Islet precursor cell (in vitro differentiated cells): ENCODE results near the gene EDAR.

Source experiments
- DNase-seq: peaks from one replicate; pipeline ENCODE4 v3.0.0-alpha.2; 2018

The EDAR gene

DNA sequence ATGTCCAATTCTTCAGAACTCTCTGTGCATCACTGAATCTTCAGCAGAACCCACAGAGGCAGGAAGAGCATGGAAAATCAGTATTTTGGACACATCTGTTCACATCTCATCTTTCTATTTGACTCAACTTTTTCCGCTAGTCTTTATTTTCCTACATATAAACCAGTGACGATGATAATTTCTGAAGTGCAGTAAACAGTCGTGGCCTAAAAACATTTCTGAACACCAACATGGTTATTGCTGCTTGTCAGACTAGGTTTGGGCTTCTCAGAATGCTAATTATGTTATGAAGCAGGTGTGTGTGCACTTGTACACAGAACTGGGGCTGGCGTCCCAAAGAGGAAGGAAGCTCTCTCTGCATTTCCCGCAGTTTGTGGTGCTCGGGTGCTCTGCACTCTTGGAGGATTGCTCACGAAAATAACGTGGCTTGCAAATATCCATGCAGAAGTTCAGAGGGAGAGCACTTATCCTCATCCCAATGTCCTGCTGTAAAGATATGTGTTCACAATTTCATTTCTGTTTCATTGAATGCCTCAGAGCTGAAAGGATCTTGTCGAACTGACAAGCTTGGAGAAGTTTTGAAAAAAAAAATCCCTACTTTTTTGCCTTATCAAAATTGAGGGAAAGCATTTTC is 50.8 kb downstream of the EDAR start:
- DNase-seq: no peak

GRCh38 chr2:108937367-108938017 is 51.5 kb downstream of the EDAR start:
- no peak for DNase-seq

DNA sequence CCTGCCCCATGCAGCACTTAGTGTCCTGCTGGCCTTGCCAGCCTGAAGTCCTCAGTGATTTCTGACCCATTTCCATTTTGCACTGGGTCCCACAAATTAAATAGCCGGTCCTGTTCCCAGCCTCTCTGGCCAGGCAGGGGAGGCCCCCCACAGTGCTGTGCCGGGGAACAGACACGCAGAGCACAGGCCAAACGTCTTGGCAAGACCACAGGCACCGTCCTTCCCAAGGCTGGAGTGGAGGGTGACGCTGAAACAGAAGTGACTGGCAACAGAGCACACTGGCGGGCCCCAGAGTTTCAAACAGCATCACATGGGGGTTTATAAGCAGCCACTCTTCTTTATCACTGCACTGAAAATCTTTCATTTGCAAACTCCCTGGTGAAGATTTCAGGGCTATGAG is 52.2 kb downstream of the EDAR start:
- DNase-seq: no peak

DNA sequence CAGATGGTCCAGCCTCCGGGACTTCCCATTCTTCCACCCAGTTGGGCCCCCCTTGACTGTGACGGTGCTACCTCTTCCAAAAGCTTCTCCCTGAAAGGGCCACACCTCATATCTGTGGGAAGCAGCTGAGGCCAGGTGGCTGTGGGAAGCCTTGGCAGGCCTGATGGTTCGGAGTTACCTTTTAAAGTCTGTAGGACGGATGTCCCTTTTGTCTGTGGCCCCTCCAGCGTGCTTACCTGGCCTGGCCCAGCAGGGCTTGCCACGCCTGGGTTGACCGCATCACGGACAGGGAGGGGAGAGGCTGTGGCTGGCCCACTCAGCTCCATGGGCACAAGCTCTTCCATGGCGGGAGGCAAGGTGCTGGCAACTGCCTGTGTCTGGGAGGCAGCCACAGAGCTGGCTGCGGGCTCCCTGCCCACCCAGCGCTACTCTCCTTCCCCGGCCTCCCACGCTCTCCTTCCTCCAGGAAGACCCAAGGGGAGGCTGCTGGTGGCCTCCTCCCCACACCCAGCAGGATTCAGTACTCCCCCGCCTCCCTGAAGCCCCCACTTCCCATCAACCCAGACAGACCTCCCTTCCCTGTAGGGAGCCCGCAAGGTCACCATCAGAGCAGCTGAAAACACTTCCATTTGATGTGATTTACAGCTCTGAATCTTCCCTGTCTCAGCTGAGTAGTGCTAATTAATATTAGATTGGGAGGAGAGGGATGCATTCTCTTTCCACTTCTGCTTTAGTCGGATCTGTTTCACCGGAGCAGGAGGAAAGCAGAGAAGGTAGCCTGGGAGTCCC is 52.8 kb downstream of the EDAR start:
- no peak for DNase-seq

GRCh38 chr2:108935271-108935741 is 53.7 kb downstream of the EDAR start:
- DNase-seq: no peak

- no peak for DNase-seq
Measured at GRCh38 chr2:108934583-108935245, 54.3 kb downstream of the EDAR start.

GRCh38 chr2:108934151-108934550 is 54.9 kb downstream of the EDAR start:
- no peak for DNase-seq

DNA sequence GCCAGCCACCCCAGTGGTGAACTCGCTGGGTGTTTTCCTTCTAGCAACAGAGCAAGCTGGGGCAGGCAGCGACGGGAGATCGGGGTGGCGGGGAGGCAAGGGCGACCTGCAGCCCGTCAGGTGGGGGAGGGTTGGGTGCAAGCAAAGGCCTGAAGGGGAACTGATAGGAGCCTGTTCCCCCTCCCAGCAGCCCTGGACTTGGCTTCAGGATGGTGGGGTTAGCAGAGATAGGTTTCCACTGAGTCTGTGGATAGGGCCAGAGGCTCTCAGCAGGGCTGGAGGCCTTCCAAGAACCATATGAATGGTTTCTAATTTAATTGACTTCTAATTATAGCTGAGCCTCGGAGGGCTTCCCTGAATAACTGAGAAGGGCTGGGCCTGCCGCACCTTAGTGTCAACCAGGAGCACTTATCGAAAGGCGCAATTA is 55.3 kb downstream of the EDAR start:
- no peak for DNase-seq

GRCh38 chr2:108932736-108933332 is 56.2 kb downstream of the EDAR start:
- no peak for DNase-seq

DNA sequence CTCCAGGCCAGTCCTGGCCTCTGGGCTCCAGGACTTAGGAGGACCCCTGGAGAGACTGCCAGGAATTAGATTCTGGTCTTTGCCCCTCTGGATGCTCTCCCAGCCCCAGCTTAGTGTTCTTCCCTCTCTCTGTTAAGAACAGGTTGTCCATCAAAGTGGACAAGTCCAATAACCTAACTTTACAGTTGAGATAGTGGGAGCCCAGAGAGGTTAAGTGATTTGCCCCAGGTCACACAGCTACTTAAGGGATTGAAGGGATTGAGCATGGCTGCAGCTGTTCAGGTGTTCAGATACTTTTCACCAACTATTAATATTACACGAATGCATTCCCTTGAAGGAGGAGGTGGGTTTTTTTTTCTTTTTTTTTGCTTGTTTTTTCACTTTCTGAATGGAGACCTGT is 57.6 kb downstream of the EDAR start:
- DNase-seq: no peak

- DNase-seq: no peak
Measured at GRCh38 chr2:108929807-108930425, 59.1 kb downstream of the EDAR start.

DNA sequence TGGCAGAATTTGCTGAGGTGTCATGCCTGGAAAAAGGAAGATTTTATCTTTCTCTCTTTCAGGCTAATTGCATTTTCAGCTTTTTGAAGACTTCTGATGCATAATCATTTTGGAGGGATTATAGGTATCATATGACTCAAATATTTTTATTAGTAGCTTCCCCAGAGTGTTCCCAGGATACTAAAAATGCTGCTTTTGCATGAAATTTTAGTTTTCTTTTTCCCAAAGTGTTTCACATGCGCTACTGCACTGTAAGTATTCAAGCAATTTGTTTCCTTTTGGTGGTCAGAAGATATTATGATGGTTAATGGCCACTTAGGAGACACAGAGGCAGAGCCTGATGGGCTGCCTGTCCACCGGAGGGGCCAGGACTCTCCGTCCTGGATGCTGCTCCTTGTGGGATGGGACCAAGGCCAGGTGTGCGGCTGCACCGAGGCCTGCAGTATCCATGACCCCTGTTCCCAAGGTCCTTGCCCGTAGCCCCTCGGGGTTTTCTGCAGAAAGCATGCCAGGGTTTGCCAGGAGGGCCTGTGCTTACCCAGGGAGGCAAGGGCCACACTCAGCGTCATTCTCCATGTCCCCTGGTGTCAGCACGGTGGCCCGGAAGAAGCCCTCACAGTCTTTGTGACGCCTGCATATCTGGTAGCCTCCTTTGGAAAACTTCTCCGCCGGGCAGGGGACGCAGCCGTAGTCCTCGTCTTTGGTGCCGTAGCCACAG is 60.2 kb downstream of the EDAR start:
- no peak for DNase-seq

DNA sequence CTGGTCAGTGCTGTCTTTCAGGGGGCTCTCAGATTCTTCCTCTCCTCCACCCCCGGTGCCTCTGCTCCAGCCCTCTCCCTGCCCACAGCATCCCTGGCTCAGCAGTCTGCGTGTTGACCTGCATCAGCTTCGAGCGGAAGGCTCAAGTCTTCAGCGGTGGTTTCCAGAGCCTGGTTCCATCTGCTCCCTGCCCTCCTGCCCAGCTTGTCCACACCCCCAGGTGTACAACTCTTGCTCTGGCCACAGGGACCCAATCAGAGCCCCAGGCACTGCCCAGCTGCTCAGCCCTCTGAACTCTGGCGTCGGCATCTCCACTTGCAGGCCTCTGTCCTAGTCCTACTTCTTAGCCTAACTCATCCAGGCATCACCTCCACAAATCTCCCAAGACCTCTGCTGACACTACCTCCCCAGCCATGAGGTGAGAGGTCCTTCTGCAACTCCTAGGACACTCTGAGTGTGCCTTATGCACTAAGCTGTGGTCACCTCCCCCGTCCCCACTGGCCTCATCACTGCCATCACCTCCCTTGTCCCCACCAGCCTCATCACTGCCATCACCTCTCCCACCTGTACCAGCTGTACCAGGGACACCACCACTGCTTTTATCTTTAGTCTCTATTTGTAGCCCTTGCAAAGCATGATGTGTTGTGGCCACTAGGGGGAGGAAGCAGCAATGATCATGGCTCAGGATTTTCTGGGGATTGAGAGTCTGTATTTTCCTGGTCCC is 60.9 kb downstream of the EDAR start:
- DNase-seq: peak; percentile 71

DNA sequence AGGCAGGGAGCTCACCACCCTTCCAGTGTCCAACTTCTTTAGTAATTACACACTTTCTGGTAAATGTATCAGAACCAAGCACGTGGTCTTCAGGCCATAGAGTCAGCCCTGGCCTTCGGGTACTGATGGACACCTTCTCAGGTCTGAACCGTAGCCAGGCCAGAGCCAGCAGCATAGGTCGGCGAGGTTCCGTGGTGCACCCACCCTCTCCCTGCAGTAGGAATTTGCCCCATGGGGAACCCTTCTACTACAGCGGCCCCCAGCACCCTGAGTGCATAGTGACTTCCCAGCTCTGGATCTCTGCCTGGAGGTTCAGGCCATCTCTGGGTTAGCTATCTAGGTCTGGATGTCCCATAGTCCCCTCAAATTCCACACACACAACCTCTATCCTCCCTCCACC is 61.6 kb downstream of the EDAR start:
- no peak for DNase-seq

GRCh38 chr2:108926561-108927380 is 62.2 kb downstream of the EDAR start:
- no peak for DNase-seq

- no peak for DNase-seq
Measured at GRCh38 chr2:108925735-108926134, 63.3 kb downstream of the EDAR start.

DNA sequence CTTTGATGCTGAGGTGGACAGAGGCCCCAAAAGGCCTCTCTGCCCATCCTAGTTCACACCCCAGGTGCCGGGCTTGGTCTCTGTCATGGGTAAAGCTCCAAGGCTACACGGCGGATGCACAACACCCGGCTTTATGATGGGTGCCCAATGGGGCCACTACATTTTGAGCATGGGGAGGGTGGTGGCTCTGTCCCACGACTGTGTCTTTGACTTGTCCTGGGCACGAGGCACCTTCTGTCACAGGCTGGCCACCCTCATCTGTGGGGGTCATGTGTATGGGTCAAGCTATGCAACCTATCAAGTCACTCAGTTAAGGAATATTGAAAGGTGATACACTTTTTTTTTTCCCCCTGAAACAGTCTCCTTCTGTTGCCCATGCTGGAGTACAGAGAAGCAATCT is 63.7 kb downstream of the EDAR start:
- no peak for DNase-seq

DNA sequence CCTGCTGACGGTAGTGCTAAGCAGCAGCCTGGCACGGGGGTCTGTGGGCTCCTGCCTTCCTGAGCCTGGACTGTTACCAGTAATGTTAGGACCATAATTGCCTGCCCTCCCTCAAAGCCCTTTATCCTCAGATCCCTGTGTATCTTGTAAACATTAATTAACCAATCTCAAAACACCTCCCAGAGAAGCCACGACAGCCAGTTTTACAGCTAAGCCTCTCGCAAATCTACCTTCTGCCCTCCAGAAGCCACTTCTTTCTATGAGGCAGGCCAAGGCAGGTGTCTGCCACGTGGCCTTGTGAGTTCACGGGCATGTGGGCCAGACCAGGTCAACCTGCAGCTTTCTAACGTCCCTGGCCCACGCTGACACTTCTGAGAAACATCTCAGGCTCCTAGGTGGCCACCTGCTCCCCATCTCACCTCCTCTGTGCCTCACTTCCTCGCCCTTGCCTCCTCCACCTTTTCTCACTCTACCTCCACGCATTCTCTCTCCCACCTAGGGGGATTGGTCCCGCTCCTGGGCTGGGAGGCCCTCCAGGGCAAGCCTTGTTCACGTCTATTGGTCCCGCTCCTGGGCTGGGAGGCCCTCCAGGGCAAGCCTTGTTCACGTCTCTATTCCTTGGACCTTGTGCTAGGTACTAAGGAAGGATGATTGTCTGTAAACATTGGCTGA is 64.3 kb downstream of the EDAR start:
- DNase-seq: peak; percentile 40

GRCh38 chr2:108923736-108924579 is 65.1 kb downstream of the EDAR start:
- peak; percentile 46 for DNase-seq
